Caki2 (cell line): ENCODE data around the gene LY9. TPM values are rescaled to one million over a fixed set of nuclear protein-coding genes. Genes with fewer than 3 reads are reported as not detected.
"Not testable (repeated sequence)": the region's sequence is repeated elsewhere in the genome, so short reads cannot be mapped to it uniquely, and the experiment has no call there.

Experiments
- DNase-seq: peaks from one replicate; pipeline ENCODE4 v3.0.0-alpha.2; 2015; ENCODE audit warnings: low read depth
- in situ Hi-C: cut with HindIII; loops from 2 replicates; pipeline ENCODE4 v1.10.0; 2016; ENCODE audit warnings: low sequenced_read_pairs, low pct_unique_long_range_greater_than_20kb, mixed read lengths
- total RNA-seq: library from RNA; depleted of rRNA; stranded (reverse); fragments of >200 nt; shearing (Covaris generic); gene quantifications from 2 replicates; pipeline ENCODE4 v1.2.3, GENCODE V29; 2014; ENCODE audit warnings: low replicate concordance

LY9 gene
- total RNA-seq, 1 experiment from 2014 or later = not detected

GRCh38 chr1:160768295-160768657 is 27.7 kb upstream of the LY9 start:
- in situ Hi-C loops = no loop called here
- no peak for DNase-seq

GRCh38 chr1:160772331-160772730 is 23.6 kb upstream of the LY9 start:
- DNase-seq = no peak
- in situ Hi-C loops = no loop called here

- no peak for DNase-seq
- in situ Hi-C loops = no loop called here
Observed at GRCh38 chr1:160773093-160773492, 22.9 kb upstream of the LY9 start.

- in situ Hi-C loops = no loop called here
- no peak for DNase-seq
Observed at GRCh38 chr1:160774886-160775719, 20.9 kb upstream of the LY9 start.

GRCh38 chr1:160776178-160776577 is 19.8 kb upstream of the LY9 start:
- DNase-seq = no peak
- in situ Hi-C loops = no loop called here

GRCh38 chr1:160777486-160778089 is 18.4 kb upstream of the LY9 start:
- in situ Hi-C loops = no loop called here
- DNase-seq = no peak

GRCh38 chr1:160778976-160779375 is 17.0 kb upstream of the LY9 start:
- DNase-seq = no peak
- in situ Hi-C loops = no loop called here

GRCh38 chr1:160779626-160780397 is 16.2 kb upstream of the LY9 start:
- in situ Hi-C loops = no loop called here
- no peak for DNase-seq

GRCh38 chr1:160780398-160780755 is 15.6 kb upstream of the LY9 start:
- in situ Hi-C loops = no loop called here
- DNase-seq = no peak

- in situ Hi-C loops = no loop called here
Observed at GRCh38 chr1:160781186-160781766, 14.7 kb upstream of the LY9 start.

GRCh38 chr1:160781914-160782689 is 13.9 kb upstream of the LY9 start:
- DNase-seq = no peak
- in situ Hi-C loops = no loop called here

More at GRCh38 chr1:160781186-160781766, 14.7 kb upstream of the LY9 start:
- no peak for DNase-seq

GRCh38 chr1:160782988-160783765 is 12.8 kb upstream of the LY9 start:
- DNase-seq, in situ Hi-C loops: not testable (repeated sequence)

GRCh38 chr1:160789051-160789701 is 6.8 kb upstream of the LY9 start:
- in situ Hi-C loops = no loop called here
- DNase-seq = no peak

- DNase-seq = no peak
- in situ Hi-C loops = no loop called here
Observed at GRCh38 chr1:160789702-160790611, 6.0 kb upstream of the LY9 start.

- no peak for DNase-seq
- in situ Hi-C loops = no loop called here
Observed at GRCh38 chr1:160794376-160794775, 1.6 kb upstream of the LY9 start.

GRCh38 chr1:160797271-160797709 is 1.3 kb downstream of the LY9 start:
- in situ Hi-C loops = no loop called here
- no peak for DNase-seq
